GM12865 (cell line): ENCODE data around the gene MCEE.

Source experiments
- DNase-seq: peaks from one replicate; pipeline ENCODE4 v3.0.0; 2010; ENCODE audit warnings: low read depth
- H3K4me3 ChIP-seq: 2 replicates; pipeline ENCODE4 v1.5.1; 2011; ENCODE audit warnings: mild to moderate bottlenecking, low read depth, low read length, control low read depth
- TF ChIP-seq, protein P1 (sequence below): IDR thresholded peaks from 2 replicates; pipeline ENCODE4 v1.5.1; 2011; ENCODE audit warnings: low read length, control low read depth, low read depth, inconsistent platforms; ENCODE audit not compliant: insufficient read depth; ENCODE audit errors: missing control alignments

Gene MCEE

DNA sequence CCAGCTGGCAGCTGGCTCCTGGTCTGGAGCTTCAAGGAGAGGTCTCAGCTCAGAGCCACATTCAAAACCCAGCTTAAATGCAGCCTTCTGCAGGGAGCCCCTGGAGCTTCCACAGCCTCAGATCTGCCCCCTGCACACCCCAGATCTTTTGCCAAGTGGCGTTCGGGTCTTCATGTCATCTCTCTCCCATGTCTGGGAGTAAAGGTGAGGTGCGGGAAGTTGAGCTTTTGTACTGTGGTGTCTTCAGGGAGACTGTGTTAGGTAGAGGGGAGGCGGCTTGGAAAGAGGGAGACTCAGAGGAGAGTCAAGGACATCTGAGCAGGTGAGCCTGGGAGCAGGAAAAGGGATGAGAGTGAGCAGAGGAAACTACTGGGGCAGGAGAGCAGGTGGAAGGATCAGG is 25.8 kb upstream of the MCEE start:
- no peak for DNase-seq
- no peak overlapping the region for H3K4me3 ChIP-seq
- TF ChIP-seq, protein P1, sequence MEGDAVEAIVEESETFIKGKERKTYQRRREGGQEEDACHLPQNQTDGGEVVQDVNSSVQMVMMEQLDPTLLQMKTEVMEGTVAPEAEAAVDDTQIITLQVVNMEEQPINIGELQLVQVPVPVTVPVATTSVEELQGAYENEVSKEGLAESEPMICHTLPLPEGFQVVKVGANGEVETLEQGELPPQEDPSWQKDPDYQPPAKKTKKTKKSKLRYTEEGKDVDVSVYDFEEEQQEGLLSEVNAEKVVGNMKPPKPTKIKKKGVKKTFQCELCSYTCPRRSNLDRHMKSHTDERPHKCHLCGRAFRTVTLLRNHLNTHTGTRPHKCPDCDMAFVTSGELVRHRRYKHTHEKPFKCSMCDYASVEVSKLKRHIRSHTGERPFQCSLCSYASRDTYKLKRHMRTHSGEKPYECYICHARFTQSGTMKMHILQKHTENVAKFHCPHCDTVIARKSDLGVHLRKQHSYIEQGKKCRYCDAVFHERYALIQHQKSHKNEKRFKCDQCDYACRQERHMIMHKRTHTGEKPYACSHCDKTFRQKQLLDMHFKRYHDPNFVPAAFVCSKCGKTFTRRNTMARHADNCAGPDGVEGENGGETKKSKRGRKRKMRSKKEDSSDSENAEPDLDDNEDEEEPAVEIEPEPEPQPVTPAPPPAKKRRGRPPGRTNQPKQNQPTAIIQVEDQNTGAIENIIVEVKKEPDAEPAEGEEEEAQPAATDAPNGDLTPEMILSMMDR = no peak

DNA sequence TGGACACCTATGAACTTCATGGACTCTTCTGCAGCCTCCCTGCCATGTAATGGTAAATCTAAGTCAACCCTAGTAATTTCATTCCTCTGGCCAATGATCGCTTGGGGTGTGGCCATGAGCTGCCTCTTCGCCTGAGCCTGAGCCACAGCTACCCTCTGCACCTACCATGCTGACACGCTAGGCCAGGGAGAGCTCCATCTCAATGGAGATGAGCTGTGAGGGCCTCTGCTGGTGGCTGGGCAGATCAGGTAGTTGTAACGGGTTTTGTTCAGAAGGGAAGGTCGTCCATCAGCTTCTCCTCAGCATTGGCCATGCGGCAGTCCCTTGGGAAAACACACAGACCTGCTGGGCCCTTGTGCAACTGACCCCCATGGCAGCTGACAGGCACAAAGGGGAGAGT is 24.8 kb upstream of the MCEE start:
- peak; percentile 61 for DNase-seq
- H3K4me3 ChIP-seq = no peak overlapping the region
- TF ChIP-seq, protein P1 = peak; percentile 50

DNA sequence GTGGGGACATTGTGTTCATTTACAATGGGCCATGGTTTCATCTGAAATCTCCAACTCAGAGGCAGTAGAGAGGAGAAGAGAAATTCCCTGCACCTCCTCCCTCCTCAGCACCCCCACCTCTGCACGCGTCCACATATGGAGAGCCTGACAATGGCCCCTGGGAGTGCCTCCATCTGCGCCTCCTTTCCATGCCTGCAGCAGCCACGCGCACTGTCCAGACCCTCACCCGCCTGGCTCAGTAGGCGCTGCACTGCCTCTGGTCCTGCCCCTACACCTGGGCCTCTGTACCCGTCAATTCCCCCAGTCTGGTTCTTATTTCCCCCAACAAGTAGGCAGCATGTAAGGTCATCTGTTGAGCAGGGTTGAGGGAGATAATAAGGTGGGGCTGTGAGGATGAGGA is 24.2 kb upstream of the MCEE start:
- TF ChIP-seq, protein P1 = no peak
- no peak for DNase-seq
- H3K4me3 ChIP-seq = no peak overlapping the region

DNA sequence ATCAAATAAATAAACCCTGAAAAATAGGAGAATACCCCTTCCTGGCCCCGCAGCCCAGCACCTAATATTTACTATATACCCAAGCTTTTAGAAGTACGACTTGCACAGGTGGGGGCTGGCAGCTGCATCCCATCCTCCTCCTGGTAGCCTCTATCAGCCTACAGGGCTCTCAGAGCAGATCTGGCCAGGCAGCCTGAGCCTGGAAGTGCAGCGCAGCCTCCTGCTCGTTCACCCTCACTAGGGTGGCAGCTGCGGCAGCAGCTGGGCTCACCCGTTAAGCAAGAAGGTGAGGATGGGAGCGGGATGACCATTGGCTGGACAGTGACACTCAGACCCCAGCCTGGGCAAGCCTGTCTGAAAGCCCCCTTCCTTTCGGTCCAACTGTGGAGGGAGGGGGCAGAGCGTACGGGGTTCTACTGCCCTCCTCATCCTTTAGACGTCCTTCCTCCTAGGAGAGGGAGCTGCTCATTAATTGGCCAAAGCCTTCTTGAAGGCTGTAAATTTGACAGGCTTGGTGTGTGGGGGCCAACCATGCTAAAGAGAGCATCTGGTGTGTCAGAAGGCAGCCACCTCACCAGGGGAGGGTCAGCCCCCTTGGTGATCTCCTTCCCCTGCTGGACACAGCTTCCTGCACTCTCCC is 23.7 kb upstream of the MCEE start:
- no peak overlapping the region for H3K4me3 ChIP-seq
- TF ChIP-seq, protein P1 = no peak
- no peak for DNase-seq

DNA sequence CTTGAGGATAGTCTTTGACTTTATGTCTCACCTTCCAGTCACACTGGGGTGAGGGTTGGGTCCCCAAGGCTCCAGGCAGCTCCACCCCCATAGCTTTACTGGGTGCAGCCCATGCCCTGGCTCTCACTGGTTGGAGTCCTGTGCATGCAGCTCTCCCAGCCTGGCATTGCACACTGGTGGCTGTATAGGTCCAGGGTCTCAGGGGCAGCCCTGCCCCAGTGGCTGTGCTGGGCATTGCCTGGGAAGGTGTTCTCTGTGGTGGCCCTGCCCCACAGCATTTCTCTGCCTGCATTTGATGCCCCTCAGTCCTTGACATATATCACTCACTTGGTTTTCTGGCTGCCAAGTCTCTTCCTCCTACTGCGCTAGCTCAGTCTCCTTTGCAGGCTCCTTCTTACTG is 21.6 kb upstream of the MCEE start:
- TF ChIP-seq, protein P1 = no peak
- H3K4me3 ChIP-seq = no peak overlapping the region
- DNase-seq = no peak

DNA sequence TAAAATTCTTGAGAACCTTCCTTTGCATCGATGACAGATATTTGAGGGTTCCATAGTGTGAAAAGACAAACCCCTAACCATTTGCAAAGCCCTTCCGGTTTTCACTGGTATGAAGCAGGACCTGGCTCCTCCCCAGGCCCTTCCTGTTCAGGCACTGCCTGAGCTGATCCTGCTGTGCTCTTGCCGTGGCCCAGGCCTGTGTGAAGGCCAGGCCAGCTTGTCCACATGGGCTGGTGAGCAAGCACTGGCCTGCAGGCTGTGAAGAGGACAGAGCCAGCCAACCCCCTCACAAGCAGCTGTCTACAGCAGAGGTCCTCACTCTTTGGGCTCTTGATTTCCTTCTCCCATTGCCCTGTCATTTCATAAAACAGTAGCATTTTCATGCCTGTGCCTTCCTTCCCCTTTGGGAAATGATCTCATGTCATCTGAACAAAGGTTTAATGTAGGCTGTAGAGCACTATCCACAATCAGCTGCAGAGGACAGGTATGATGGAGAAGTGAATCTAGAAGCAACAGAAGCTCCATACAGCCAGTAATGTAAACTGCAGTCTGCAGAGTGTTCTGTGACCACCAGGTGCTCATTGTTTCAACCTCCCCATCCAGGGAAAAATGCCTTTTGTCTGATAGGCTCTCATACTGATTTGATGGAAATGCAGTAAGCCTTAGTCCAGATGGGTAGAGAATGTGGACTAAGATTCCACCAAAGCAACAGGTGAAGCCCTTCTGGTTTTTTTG is 20.2 kb upstream of the MCEE start:
- no peak overlapping the region for H3K4me3 ChIP-seq
- TF ChIP-seq, protein P1 = no peak
- no peak for DNase-seq
